ENCODE data around the gene TRIM41.

TRIM41 gene

DNA sequence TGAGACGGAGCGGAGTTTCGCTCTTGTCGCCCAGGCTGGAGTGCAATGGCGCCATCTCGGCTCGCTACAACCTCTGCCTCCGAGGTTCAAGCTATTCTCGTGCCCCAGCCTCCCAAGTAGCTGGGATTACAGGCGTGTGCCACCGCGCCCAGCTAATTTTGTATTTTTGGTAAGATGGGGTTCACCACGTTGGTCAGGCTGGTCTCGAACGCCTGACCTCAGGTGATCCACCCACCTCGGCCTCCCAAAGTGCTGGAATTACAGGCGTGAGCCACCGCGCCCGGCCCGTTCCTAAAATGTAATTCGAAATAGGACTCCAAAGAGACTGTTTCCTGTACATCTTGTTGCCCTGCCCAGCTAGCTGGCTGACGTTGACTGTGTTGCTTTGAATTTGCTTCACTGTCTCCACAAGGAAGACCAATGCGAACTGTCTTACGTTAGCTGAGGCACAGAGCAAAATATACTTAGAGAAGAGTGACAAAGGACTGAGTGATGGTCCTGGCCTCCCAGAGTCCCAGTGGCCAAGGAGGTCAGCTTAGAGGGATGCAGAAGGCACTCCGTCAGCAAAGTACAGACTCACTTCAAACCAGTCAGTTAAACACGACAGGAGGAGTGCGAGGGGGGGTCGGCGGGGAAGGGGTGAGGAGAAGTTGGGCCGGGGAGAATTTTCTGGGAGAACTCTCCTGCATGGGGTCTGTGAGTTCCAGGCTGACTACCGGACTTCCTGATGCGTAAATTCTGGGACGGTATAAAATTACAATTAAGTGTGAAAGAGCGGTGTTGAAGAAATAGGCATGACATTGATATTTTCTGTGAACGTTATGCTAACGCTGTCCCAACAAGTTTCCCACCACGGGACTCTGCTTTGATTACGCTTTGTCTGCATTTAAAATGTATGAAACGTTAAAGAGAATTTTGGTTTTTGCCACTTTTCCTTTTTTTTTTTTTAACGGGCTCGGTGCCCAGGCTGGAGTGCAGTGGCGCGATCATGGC is 6.8 kb upstream of the TRIM41 start:
- no peak for ATAC-seq
- H3K4me1 Mint-ChIP-seq, result peaks cover 43% of the 10 kb centered on the region
- H3K27ac Mint-ChIP-seq, result peak overlapping the region; percentile 82
- H3K4me3 Mint-ChIP-seq, result peak overlapping the region; percentile 83
- no peaks in the 10 kb centered on the region for H3K9me3 Mint-ChIP-seq
- DNase-seq (ENCODE audit: low spot score in 2 of 2), result peak in 1 of 2 donors; percentile 68
- H3K36me3 Mint-ChIP-seq, result peaks cover 40% of the 10 kb centered on the region

GRCh38 chr5:181217111-181217802 is 5.8 kb upstream of the TRIM41 start:
- Mint-ChIP-seq H3K27ac (peak overlapping the region; percentile 99), H3K4me1 (peaks cover 52% of the 10 kb centered on the region), H3K4me3 (peak overlapping the region; percentile 83), H3K9me3 (no peaks in the 10 kb centered on the region), H3K36me3 (peaks cover 49% of the 10 kb centered on the region)
- peak; percentile 44 to 84 for DNase-seq (ENCODE audit: low spot score in 2 of 2)
- ATAC-seq, result peak; percentile 24

DNA sequence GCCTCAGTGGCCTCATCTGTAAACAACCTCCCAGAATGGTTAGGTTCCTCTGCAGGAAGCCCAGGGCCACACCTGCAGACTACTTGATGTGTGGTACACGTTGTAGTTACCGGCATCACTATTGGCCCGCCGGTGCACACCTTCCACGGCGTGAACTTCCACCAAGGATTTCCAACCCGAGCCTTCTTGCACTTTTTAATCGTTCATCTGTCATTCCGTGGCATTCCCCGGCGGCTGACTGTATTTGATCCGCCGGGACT is 5.3 kb upstream of the TRIM41 start:
- no peaks in the 10 kb centered on the region for H3K9me3 Mint-ChIP-seq
- H3K27ac Mint-ChIP-seq, result peak overlapping the region; percentile 99
- H3K4me1 Mint-ChIP-seq, result peaks cover 57% of the 10 kb centered on the region
- peak overlapping the region; percentile 83 for H3K4me3 Mint-ChIP-seq
- H3K36me3 Mint-ChIP-seq, result peaks cover 54% of the 10 kb centered on the region
- DNase-seq (ENCODE audit: low spot score in 2 of 2), result no peak
- peak; percentile 7 for ATAC-seq

GRCh38 chr5:181218795-181219124 is 4.3 kb upstream of the TRIM41 start:
- ATAC-seq (no peak), DNase-seq (ENCODE audit: low spot score in 2 of 2) (no peak)
- Mint-ChIP-seq H3K9me3 (no peaks in the 10 kb centered on the region), H3K27ac (peak overlapping the region; percentile 99), H3K36me3 (peaks cover 64% of the 10 kb centered on the region), H3K4me3 (peak overlapping the region; percentile 83), H3K4me1 (peaks cover 67% of the 10 kb centered on the region)

GRCh38 chr5:181219262-181220177 is 3.6 kb upstream of the TRIM41 start:
- H3K36me3 Mint-ChIP-seq, result peaks cover 71% of the 10 kb centered on the region
- peak overlapping the region; percentile 85 for H3K4me3 Mint-ChIP-seq
- peak overlapping the region; percentile 58 for H3K27ac Mint-ChIP-seq

DNA sequence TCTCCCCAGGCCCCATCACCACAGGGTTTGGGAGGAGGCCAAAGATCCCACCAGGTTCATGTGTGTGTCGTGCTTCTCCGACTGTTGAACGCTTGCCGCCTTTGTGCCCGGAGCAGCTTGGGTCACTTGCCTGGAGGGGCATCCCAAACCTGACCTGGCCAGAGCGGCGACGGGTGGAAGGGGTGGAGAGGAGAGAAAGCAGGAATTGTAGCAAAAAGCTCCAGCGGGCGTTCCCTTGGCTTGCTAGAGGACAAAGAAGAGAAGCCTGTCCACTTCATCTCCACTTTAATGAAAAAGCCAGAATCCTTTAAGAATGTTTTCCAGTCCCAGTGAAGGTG is 2.9 kb upstream of the TRIM41 start:
- H3K27ac Mint-ChIP-seq, result peak overlapping the region; percentile 58

More at GRCh38 chr5:181219262-181220177, 3.6 kb upstream of the TRIM41 start:
- ATAC-seq (no peak), DNase-seq (ENCODE audit: low spot score in 2 of 2) (no peak)
- no peaks in the 10 kb centered on the region for H3K9me3 Mint-ChIP-seq
- H3K4me1 Mint-ChIP-seq, result peaks cover 74% of the 10 kb centered on the region

GRCh38 chr5:181221105-181221791 is 1.8 kb upstream of the TRIM41 start:
- ATAC-seq (no peak), DNase-seq (ENCODE audit: low spot score in 2 of 2) (peak in 1 of 2 donors; percentile 47)
- Mint-ChIP-seq H3K9me3 (no peaks in the 10 kb centered on the region), H3K36me3 (peaks cover 71% of the 10 kb centered on the region), H3K4me1 (peaks cover 82% of the 10 kb centered on the region), H3K4me3 (peak overlapping the region; percentile 85), H3K27ac (peak overlapping the region; percentile 100)

More for the DNA sequence above, 2.9 kb upstream of the TRIM41 start:
- peaks cover 78% of the 10 kb centered on the region for H3K4me1 Mint-ChIP-seq
- H3K4me3 Mint-ChIP-seq, result peak overlapping the region; percentile 85
- ATAC-seq (no peak), DNase-seq (ENCODE audit: low spot score in 2 of 2) (no peak)
- peaks cover 71% of the 10 kb centered on the region for H3K36me3 Mint-ChIP-seq
- H3K9me3 Mint-ChIP-seq, result no peaks in the 10 kb centered on the region

DNA sequence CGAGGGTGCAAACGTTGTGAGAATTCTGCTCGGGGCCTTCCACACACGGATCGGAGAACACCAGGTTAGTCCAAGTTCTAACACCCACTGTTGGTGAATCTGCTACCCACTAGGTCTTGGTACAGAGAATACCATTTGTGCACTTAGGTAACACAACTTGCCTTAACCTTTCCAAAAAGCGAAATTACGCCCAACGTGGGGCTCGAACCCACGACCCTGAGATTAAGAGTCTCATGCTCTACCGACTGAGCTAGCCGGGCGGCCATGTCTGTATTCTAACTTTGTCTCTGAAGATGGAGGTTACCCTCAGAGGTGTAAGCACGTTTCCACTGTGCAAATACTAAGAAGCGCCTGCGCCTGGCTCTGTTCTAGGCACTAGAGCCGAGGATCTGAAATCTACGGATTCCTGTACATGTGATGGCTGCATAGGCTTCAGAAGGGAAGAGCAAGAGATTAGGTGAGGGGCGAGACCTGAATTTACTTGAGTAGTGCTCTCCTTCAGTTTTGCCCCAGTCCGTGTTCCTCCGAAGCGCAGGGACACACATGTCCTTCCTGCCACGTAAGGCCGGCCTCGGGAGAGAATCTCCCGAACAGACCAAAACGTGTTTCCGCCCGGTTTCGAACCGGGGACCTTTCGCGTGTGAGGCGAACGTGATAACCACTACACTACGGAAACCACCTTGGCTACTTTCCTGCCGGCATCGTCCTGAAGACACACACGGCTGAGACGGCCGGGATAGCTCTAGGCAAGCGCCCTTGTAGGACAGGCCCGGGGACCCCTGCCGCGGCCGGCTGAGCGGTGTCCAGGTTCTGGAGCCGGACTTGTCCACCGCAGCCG is 1.1 kb upstream of the TRIM41 start:
- DNase-seq (ENCODE audit: low spot score in 2 of 2) (peak; percentile 97 to 99), ATAC-seq (peak; percentile 46)
- Mint-ChIP-seq H3K4me1 (peaks cover 78% of the 10 kb centered on the region), H3K27ac (peak overlapping the region; percentile 100), H3K36me3 (peaks cover 77% of the 10 kb centered on the region), H3K9me3 (no peaks in the 10 kb centered on the region), H3K4me3 (peak overlapping the region; percentile 85)

DNA sequence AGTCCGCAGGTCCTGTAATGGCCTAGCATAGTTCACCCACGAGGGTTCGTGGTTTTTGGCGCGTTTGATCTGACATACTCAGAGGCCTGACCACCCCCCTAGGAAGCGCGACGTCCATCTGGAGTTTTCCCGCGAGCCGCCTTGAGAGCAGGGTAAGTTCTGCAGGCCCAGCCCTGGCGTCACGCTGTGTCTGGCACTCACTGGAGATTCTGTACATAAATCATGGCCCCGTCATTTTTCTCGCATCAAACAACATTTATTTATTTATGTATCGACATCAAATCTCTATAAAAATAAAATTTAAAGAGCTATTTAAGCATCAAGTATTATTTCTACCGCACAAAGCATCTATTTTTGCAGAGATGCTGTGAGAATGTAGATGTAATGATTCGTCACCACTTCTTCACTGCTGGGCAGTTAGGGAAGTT is 437 bp upstream of the TRIM41 start:
- Mint-ChIP-seq H3K9me3 (no peaks in the 10 kb centered on the region), H3K4me3 (peak overlapping the region; percentile 85), H3K4me1 (peaks cover 74% of the 10 kb centered on the region), H3K36me3 (peaks cover 77% of the 10 kb centered on the region), H3K27ac (peak overlapping the region; percentile 100)
- DNase-seq (ENCODE audit: low spot score in 2 of 2) (no peak), ATAC-seq (no peak)

- no peaks in the 10 kb centered on the region for H3K9me3 Mint-ChIP-seq
- peaks cover 77% of the 10 kb centered on the region for H3K36me3 Mint-ChIP-seq
- peak overlapping the region; percentile 100 for H3K27ac Mint-ChIP-seq
- H3K4me3 Mint-ChIP-seq, result peak overlapping the region; percentile 85
- DNase-seq (ENCODE audit: low spot score in 2 of 2) (no peak), ATAC-seq (peak; percentile 2)
- H3K4me1 Mint-ChIP-seq, result peaks cover 63% of the 10 kb centered on the region
Measured at GRCh38 chr5:181223729-181224389, 778 bp downstream of the TRIM41 start.

DNA sequence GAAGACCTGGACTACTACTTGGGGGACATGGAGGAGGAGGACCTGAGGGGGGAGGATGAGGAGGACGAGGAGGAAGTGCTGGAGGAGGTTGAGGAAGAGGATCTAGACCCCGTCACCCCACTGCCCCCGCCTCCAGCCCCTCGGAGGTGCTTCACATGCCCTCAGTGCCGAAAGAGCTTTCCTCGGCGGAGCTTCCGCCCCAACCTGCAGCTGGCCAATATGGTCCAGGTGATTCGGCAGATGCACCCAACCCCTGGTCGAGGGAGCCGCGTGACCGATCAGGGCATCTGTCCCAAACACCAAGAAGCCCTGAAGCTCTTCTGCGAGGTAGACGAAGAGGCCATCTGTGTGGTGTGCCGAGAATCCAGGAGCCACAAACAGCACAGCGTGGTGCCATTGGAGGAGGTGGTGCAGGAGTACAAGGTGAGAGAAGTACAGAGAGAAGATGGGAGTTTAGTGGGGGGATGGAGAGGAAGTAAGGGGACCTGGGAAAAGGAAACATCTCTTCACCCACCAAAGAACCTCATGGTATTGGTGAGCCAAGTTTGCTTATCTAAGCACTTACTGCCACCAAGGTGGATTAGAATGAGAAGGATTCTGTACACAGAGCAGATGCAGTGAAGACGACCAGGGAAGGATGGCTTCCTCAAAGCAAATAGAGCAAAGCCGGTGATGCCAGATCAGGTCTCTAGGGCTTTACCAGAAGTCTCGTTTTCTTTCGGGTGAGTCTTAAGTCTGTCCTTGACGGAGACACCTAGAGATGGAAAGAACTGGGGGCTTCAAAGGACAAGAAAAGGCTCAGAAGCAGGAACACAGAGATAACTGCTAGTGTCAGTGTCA is 1.5 kb downstream of the TRIM41 start:
- Mint-ChIP-seq H3K27ac (peak overlapping the region; percentile 100), H3K4me3 (peak overlapping the region; percentile 85), H3K36me3 (peaks cover 78% of the 10 kb centered on the region), H3K4me1 (peaks cover 64% of the 10 kb centered on the region), H3K9me3 (no peaks in the 10 kb centered on the region)
- ATAC-seq (no peak), DNase-seq (ENCODE audit: low spot score in 2 of 2) (peak in 1 of 2 donors; percentile 72)

DNA sequence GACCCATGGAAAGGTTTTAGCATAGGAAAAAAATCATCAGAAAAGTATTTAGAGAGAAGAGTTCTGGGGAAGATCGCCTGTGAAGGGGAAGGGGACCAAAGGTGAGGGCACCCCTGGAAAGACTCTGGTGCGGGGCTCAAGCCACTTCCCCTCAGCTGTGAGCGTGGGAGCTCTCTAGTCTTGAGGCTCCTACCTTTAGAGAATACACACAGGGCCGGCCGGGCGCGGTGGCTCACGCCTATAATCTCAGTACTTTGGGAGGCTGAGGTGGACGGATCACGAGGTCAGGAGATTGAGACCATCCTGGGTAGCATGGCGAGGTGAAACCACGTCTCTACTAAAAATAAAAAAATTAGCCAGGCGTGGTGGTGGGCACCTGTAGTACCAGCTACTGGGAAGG is 6.9 kb downstream of the TRIM41 start:
- H3K4me3 Mint-ChIP-seq, result no peak overlapping the region
- DNase-seq (ENCODE audit: low spot score in 2 of 2) (no peak), ATAC-seq (no peak)
- H3K27ac Mint-ChIP-seq, result peak overlapping the region; percentile 15
- H3K4me1 Mint-ChIP-seq, result peaks cover 24% of the 10 kb centered on the region
- no peaks in the 10 kb centered on the region for H3K9me3 Mint-ChIP-seq
- peaks cover 87% of the 10 kb centered on the region for H3K36me3 Mint-ChIP-seq

DNA sequence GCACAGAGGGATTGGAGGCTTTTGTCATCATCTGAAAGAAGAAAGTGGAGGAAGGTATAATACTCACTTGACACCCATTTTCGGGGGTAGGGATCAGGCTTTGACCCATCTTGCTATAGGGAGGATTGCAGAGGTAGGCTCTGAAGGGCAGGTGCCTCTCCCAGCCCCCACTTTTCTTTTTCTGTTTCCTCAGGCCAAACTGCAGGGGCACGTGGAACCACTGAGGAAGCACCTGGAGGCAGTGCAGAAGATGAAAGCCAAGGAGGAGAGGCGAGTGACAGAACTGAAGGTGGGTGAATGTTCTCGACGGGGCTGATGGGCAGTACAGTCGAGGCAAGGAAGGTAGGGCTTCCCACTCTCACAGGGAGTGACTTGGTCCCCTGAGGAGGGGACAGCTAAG is 7.5 kb downstream of the TRIM41 start:
- ATAC-seq, result no peak
- Mint-ChIP-seq H3K4me1 (peaks cover 22% of the 10 kb centered on the region), H3K36me3 (peaks cover 93% of the 10 kb centered on the region), H3K27ac (peak overlapping the region; percentile 46), H3K4me3 (no peak overlapping the region), H3K9me3 (no peaks in the 10 kb centered on the region)
- no peak for DNase-seq (ENCODE audit: low spot score in 2 of 2)

Data from stimulated activated effector memory CD8-positive, alpha-beta T cell treated with anti-CD3 and anti-CD28 coated beads, Interleukin-12 subunit alpha, Interleukin-12 subunit beta, amount 100 ng/mL, for 72 hours (primary cell).